ENCODE results near the gene TYW5.

Gene TYW5

GRCh38 chr2:199936554-199936953 is 18.7 kb downstream of the TYW5 start:
- Histone ChIP-seq H3K4me2 (ENCODE audit: low read length) (no peak overlapping the region), H2BK12ac (ENCODE audit: low read length) (no peak overlapping the region), H4K91ac (ENCODE audit: low read depth, low read length) (no peak overlapping the region), H3K36me3 (ENCODE audit: control insufficient read depth in 1 of 2, insufficient read depth in 2 of 2, low read length in 2 of 2) (peaks cover 10 to 14% of the 10 kb centered on the region in 2 experiments), H3K23ac (ENCODE audit: low read length) (no peak overlapping the region), H3K4me3 (ENCODE audit: low read depth, low read length) (no peak overlapping the region), H4K8ac (ENCODE audit: low read depth, low read length) (no peak overlapping the region), H3K9me3 (ENCODE audit: insufficient read depth, low read depth, low read length) (peaks cover 2% of the 10 kb centered on the region), H3K18ac (ENCODE audit: low read length) (no peak overlapping the region), H2BK5ac (ENCODE audit: low read depth, low read length, poor library complexity) (no peak overlapping the region), H3K4me1 (ENCODE audit: control insufficient read depth in 1 of 2, insufficient read depth in 2 of 2, low read length in 2 of 2) (no peaks in the 10 kb centered on the region), H3K14ac (ENCODE audit: low read length) (no peak overlapping the region), H3K9ac (ENCODE audit: low read length) (no peak overlapping the region), H3K27me3 (ENCODE audit: insufficient read depth, low read length) (no peaks in the 10 kb centered on the region), H3K79me2 (ENCODE audit: control insufficient read depth, insufficient read depth, low read length, poor library complexity) (no peaks in the 10 kb centered on the region), H2AFZ (ENCODE audit: insufficient read depth, low read length, poor library complexity) (no peak overlapping the region), H4K12ac (ENCODE audit: low read depth, low read length) (no peak overlapping the region), H3K27ac (ENCODE audit: low read depth, low read length) (no peak overlapping the region), H2BK120ac (ENCODE audit: insufficient read depth, low read length, poor library complexity) (no peak overlapping the region), H2AK5ac (ENCODE audit: low read length) (no peak overlapping the region), H3K79me1 (ENCODE audit: low read length) (no peaks in the 10 kb centered on the region), H3K4ac (ENCODE audit: low read depth, low read length) (no peak overlapping the region)
- WGBS (ENCODE audit: extremely low coverage, insufficient coverage, insufficient read length), result no CpG with 5 or more reads among the region's 2 CpGs
- no peak for DNase-seq

- Histone ChIP-seq H2AFZ (ENCODE audit: insufficient read depth, low read length, poor library complexity) (no peak overlapping the region), H3K79me2 (ENCODE audit: control insufficient read depth, insufficient read depth, low read length, poor library complexity) (no peaks in the 10 kb centered on the region), H4K12ac (ENCODE audit: low read depth, low read length) (no peak overlapping the region), H3K79me1 (ENCODE audit: low read length) (no peaks in the 10 kb centered on the region), H4K91ac (ENCODE audit: low read depth, low read length) (no peak overlapping the region), H3K23ac (ENCODE audit: low read length) (no peak overlapping the region), H3K14ac (ENCODE audit: low read length) (no peak overlapping the region), H3K4me1 (ENCODE audit: control insufficient read depth in 1 of 2, insufficient read depth in 2 of 2, low read length in 2 of 2) (no peaks in the 10 kb centered on the region), H3K36me3 (ENCODE audit: control insufficient read depth in 1 of 2, insufficient read depth in 2 of 2, low read length in 2 of 2) (peaks cover 14 to 18% of the 10 kb centered on the region in 2 experiments), H2BK5ac (ENCODE audit: low read depth, low read length, poor library complexity) (no peak overlapping the region), H3K4ac (ENCODE audit: low read depth, low read length) (no peak overlapping the region), H3K4me3 (ENCODE audit: low read depth, low read length) (no peak overlapping the region), H2AK5ac (ENCODE audit: low read length) (no peak overlapping the region), H3K4me2 (ENCODE audit: low read length) (no peak overlapping the region), H4K8ac (ENCODE audit: low read depth, low read length) (no peak overlapping the region), H3K9me3 (ENCODE audit: insufficient read depth, low read depth, low read length) (peaks cover 2% of the 10 kb centered on the region), H2BK120ac (ENCODE audit: insufficient read depth, low read length, poor library complexity) (no peak overlapping the region), H3K27ac (ENCODE audit: low read depth, low read length) (no peak overlapping the region), H3K27me3 (ENCODE audit: insufficient read depth, low read length) (no peaks in the 10 kb centered on the region), H3K18ac (ENCODE audit: low read length) (no peak overlapping the region), H2BK12ac (ENCODE audit: low read length) (no peak overlapping the region), H3K9ac (ENCODE audit: low read length) (no peak overlapping the region)
- no peak for DNase-seq
- WGBS (ENCODE audit: extremely low coverage, insufficient coverage, insufficient read length), result no CpG with 5 or more reads among the region's 3 CpGs
Observed at GRCh38 chr2:199933466-199933865, 21.8 kb downstream of the TYW5 start.

GRCh38 chr2:199932312-199932855 is 22.9 kb downstream of the TYW5 start:
- Histone ChIP-seq H3K14ac (ENCODE audit: low read length) (no peak overlapping the region), H3K9me3 (ENCODE audit: insufficient read depth, low read depth, low read length) (peaks cover 2% of the 10 kb centered on the region), H2AFZ (ENCODE audit: insufficient read depth, low read length, poor library complexity) (no peak overlapping the region), H3K36me3 (ENCODE audit: control insufficient read depth in 1 of 2, insufficient read depth in 2 of 2, low read length in 2 of 2) (peaks cover 14% of the 10 kb centered on the region in 2 experiments), H2BK12ac (ENCODE audit: low read length) (no peak overlapping the region), H3K27me3 (ENCODE audit: insufficient read depth, low read length) (no peaks in the 10 kb centered on the region), H3K79me2 (ENCODE audit: control insufficient read depth, insufficient read depth, low read length, poor library complexity) (no peaks in the 10 kb centered on the region), H3K79me1 (ENCODE audit: low read length) (no peaks in the 10 kb centered on the region), H3K4me1 (ENCODE audit: control insufficient read depth in 1 of 2, insufficient read depth in 2 of 2, low read length in 2 of 2) (no peaks in the 10 kb centered on the region), H4K8ac (ENCODE audit: low read depth, low read length) (no peak overlapping the region), H3K4me3 (ENCODE audit: low read depth, low read length) (no peak overlapping the region), H3K9ac (ENCODE audit: low read length) (no peak overlapping the region), H4K12ac (ENCODE audit: low read depth, low read length) (no peak overlapping the region), H3K18ac (ENCODE audit: low read length) (no peak overlapping the region), H3K23ac (ENCODE audit: low read length) (no peak overlapping the region), H4K91ac (ENCODE audit: low read depth, low read length) (no peak overlapping the region), H2AK5ac (ENCODE audit: low read length) (no peak overlapping the region), H2BK120ac (ENCODE audit: insufficient read depth, low read length, poor library complexity) (no peak overlapping the region), H3K4ac (ENCODE audit: low read depth, low read length) (no peak overlapping the region), H3K4me2 (ENCODE audit: low read length) (no peak overlapping the region), H3K27ac (ENCODE audit: low read depth, low read length) (no peak overlapping the region), H2BK5ac (ENCODE audit: low read depth, low read length, poor library complexity) (no peak overlapping the region)
- no CpG with 5 or more reads among the region's 4 CpGs for WGBS (ENCODE audit: extremely low coverage, insufficient coverage, insufficient read length)
- no peak for DNase-seq

DNA sequence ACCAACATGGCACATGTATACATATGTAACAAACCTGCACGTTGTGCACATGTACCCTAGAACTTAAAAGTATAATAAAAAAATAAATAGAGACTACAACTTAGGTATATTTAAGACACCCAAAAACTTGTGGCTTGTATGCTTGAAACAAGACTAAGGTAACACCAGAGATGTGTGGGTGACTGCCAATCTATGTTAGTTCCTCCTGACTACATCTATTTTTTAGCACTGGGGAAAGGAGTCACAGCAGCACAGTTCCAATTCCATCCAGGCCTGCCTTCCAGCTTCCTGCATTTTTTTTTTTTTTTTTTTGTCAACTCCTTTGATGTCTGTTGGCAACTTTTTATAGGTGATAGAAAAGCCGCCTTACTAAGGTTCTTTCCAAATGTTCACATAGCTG is 26.0 kb downstream of the TYW5 start:
- Histone ChIP-seq H3K36me3 (ENCODE audit: control insufficient read depth in 1 of 2, insufficient read depth in 2 of 2, low read length in 2 of 2) (peaks cover 12% of the 10 kb centered on the region in 2 experiments), H3K9ac (ENCODE audit: low read length) (no peak overlapping the region), H2BK120ac (ENCODE audit: insufficient read depth, low read length, poor library complexity) (no peak overlapping the region), H3K27ac (ENCODE audit: low read depth, low read length) (no peak overlapping the region), H4K91ac (ENCODE audit: low read depth, low read length) (no peak overlapping the region), H3K18ac (ENCODE audit: low read length) (no peak overlapping the region), H2AFZ (ENCODE audit: insufficient read depth, low read length, poor library complexity) (no peak overlapping the region), H3K9me3 (ENCODE audit: insufficient read depth, low read depth, low read length) (peaks cover 2% of the 10 kb centered on the region), H3K27me3 (ENCODE audit: insufficient read depth, low read length) (no peaks in the 10 kb centered on the region), H4K8ac (ENCODE audit: low read depth, low read length) (no peak overlapping the region), H3K79me2 (ENCODE audit: control insufficient read depth, insufficient read depth, low read length, poor library complexity) (no peaks in the 10 kb centered on the region), H3K79me1 (ENCODE audit: low read length) (no peaks in the 10 kb centered on the region), H3K4me1 (ENCODE audit: control insufficient read depth in 1 of 2, insufficient read depth in 2 of 2, low read length in 2 of 2) (no peaks in the 10 kb centered on the region), H3K4ac (ENCODE audit: low read depth, low read length) (no peak overlapping the region), H3K14ac (ENCODE audit: low read length) (no peak overlapping the region), H3K23ac (ENCODE audit: low read length) (no peak overlapping the region), H2AK5ac (ENCODE audit: low read length) (no peak overlapping the region), H2BK12ac (ENCODE audit: low read length) (no peak overlapping the region), H2BK5ac (ENCODE audit: low read depth, low read length, poor library complexity) (no peak overlapping the region), H4K12ac (ENCODE audit: low read depth, low read length) (no peak overlapping the region), H3K4me2 (ENCODE audit: low read length) (no peak overlapping the region), H3K4me3 (ENCODE audit: low read depth, low read length) (no peak overlapping the region)
- no CpG with 5 or more reads among the region's 2 CpGs for WGBS (ENCODE audit: extremely low coverage, insufficient coverage, insufficient read length)
- DNase-seq, result no peak

Data from trophoblast cell (in vitro differentiated cells and primary cell).